ENCODE data around the gene KCNK7. TPM values are rescaled to one million over a fixed set of nuclear protein-coding genes. Genes with fewer than 3 reads are reported as not detected.
A peak's percentile ranks its signal among the peaks of the same experiment; 100 is the strongest.

The KCNK7 gene
- total RNA-seq, 1 donor: not detected

GRCh38 chr11:65585396-65586246 lies 10.0 kb downstream of the KCNK7 start:
- no peak overlapping the region for H3K4me3 ChIP-seq (ENCODE audit: insufficient read depth, low read length)
- peaks cover 45% of the 10 kb centered on the region for H3K36me3 ChIP-seq (ENCODE audit: insufficient read depth, low read length)
- H3K4me1 ChIP-seq (ENCODE audit: insufficient read depth, low read length): peaks cover 17% of the 10 kb centered on the region
- no peaks in the 10 kb centered on the region for H3K9me3 ChIP-seq (ENCODE audit: low read depth, low read length)
- TF ChIP-seq CTCF (IDR thresholded peaks at IDR 0.05; ENCODE audit: extremely low read depth, low read depth, low read length): no peak
- H3K27ac ChIP-seq (ENCODE audit: low read depth, low read length): no peak overlapping the region
- H4K20me1 ChIP-seq (ENCODE audit: insufficient read depth, low read length): peaks cover 6% of the 10 kb centered on the region
- no peak overlapping the region for H3K4me2 ChIP-seq (ENCODE audit: insufficient read depth, low read length)
- DNase-seq (ENCODE audit: insufficient read length, low spot score, missing footprints): peak; percentile 88
- H2AFZ ChIP-seq (ENCODE audit: low read length): no peak overlapping the region
- H3K27me3 ChIP-seq (ENCODE audit: insufficient read depth, low read length): no peaks in the 10 kb centered on the region
- H3K79me2 ChIP-seq (ENCODE audit: insufficient read depth, low read length): peaks cover 9% of the 10 kb centered on the region

- H3K9me3 ChIP-seq (ENCODE audit: low read depth, low read length): no peaks in the 10 kb centered on the region
- H3K27ac ChIP-seq (ENCODE audit: low read depth, low read length): no peak overlapping the region
- H2AFZ ChIP-seq (ENCODE audit: low read length): no peak overlapping the region
- H3K4me1 ChIP-seq (ENCODE audit: insufficient read depth, low read length): peaks cover 17% of the 10 kb centered on the region
- TF ChIP-seq CTCF (IDR thresholded peaks at IDR 0.05; ENCODE audit: extremely low read depth, low read depth, low read length): no peak
- H4K20me1 ChIP-seq (ENCODE audit: insufficient read depth, low read length): peaks cover 13% of the 10 kb centered on the region
- no peak overlapping the region for H3K4me2 ChIP-seq (ENCODE audit: insufficient read depth, low read length)
- no peak for DNase-seq (ENCODE audit: insufficient read length, low spot score, missing footprints)
- H3K27me3 ChIP-seq (ENCODE audit: insufficient read depth, low read length): no peaks in the 10 kb centered on the region
- H3K4me3 ChIP-seq (ENCODE audit: insufficient read depth, low read length): no peak overlapping the region
- H3K79me2 ChIP-seq (ENCODE audit: insufficient read depth, low read length): peaks cover 9% of the 10 kb centered on the region
- peaks cover 45% of the 10 kb centered on the region for H3K36me3 ChIP-seq (ENCODE audit: insufficient read depth, low read length)
These were observed 10.9 kb downstream of the KCNK7 start for GRCh38 chr11:65584723-65585171.

GRCh38 chr11:65584106-65584505 lies 11.5 kb downstream of the KCNK7 start:
- Histone ChIP-seq H4K20me1 (ENCODE audit: insufficient read depth, low read length) (peaks cover 13% of the 10 kb centered on the region), H3K27me3 (ENCODE audit: insufficient read depth, low read length) (no peaks in the 10 kb centered on the region), H3K27ac (ENCODE audit: low read depth, low read length) (no peak overlapping the region), H3K36me3 (ENCODE audit: insufficient read depth, low read length) (peaks cover 50% of the 10 kb centered on the region), H3K4me3 (ENCODE audit: insufficient read depth, low read length) (no peak overlapping the region), H3K4me1 (ENCODE audit: insufficient read depth, low read length) (peaks cover 17% of the 10 kb centered on the region), H3K4me2 (ENCODE audit: insufficient read depth, low read length) (no peak overlapping the region), H3K9me3 (ENCODE audit: low read depth, low read length) (no peaks in the 10 kb centered on the region), H3K79me2 (ENCODE audit: insufficient read depth, low read length) (peaks cover 11% of the 10 kb centered on the region), H2AFZ (ENCODE audit: low read length) (no peak overlapping the region)
- no peak for TF ChIP-seq CTCF (IDR thresholded peaks at IDR 0.05; ENCODE audit: extremely low read depth, low read depth, low read length)
- DNase-seq (ENCODE audit: insufficient read length, low spot score, missing footprints): peak; percentile 88

- H4K20me1 ChIP-seq (ENCODE audit: insufficient read depth, low read length): peaks cover 13% of the 10 kb centered on the region
These were observed 12.0 kb downstream of the KCNK7 start for GRCh38 chr11:65583589-65583988.

More at GRCh38 chr11:65583589-65583988, 12.0 kb downstream of the KCNK7 start:
- H3K27me3 ChIP-seq (ENCODE audit: insufficient read depth, low read length): no peaks in the 10 kb centered on the region
- no peak overlapping the region for H2AFZ ChIP-seq (ENCODE audit: low read length)
- H3K79me2 ChIP-seq (ENCODE audit: insufficient read depth, low read length): peaks cover 16% of the 10 kb centered on the region
- H3K27ac ChIP-seq (ENCODE audit: low read depth, low read length): no peak overlapping the region
- no peaks in the 10 kb centered on the region for H3K9me3 ChIP-seq (ENCODE audit: low read depth, low read length)
- H3K4me3 ChIP-seq (ENCODE audit: insufficient read depth, low read length): no peak overlapping the region
- no peak overlapping the region for H3K4me2 ChIP-seq (ENCODE audit: insufficient read depth, low read length)
- no peak for DNase-seq (ENCODE audit: insufficient read length, low spot score, missing footprints)
- peaks cover 17% of the 10 kb centered on the region for H3K4me1 ChIP-seq (ENCODE audit: insufficient read depth, low read length)
- no peak for TF ChIP-seq CTCF (IDR thresholded peaks at IDR 0.05; ENCODE audit: extremely low read depth, low read depth, low read length)
- H3K36me3 ChIP-seq (ENCODE audit: insufficient read depth, low read length): peaks cover 51% of the 10 kb centered on the region
